Lower leg skin (tissue), 3 donors: ENCODE results near the gene IQCF5.

Experiments
- POLR2A ChIP-seq, 2 donors: fragments of 450-650 bp; IDR thresholded peaks; one replicate each; pipeline ENCODE4 v1.6.1; 2016 to 2017; ENCODE audit warnings: antibody characterized with exemption in 2 of 2, mild to moderate bottlenecking in 1 of 2, moderate library complexity in 1 of 2
- TF ChIP-seq, protein P1 (sequence below), 3 donors: fragments of 450-650 bp; IDR thresholded peaks; one replicate each; pipeline ENCODE4 v1.5.1; 2016; ENCODE audit warnings: antibody characterized with exemption in 3 of 3, mild to moderate bottlenecking in 3 of 3, moderate library complexity in 2 of 3

DNA sequence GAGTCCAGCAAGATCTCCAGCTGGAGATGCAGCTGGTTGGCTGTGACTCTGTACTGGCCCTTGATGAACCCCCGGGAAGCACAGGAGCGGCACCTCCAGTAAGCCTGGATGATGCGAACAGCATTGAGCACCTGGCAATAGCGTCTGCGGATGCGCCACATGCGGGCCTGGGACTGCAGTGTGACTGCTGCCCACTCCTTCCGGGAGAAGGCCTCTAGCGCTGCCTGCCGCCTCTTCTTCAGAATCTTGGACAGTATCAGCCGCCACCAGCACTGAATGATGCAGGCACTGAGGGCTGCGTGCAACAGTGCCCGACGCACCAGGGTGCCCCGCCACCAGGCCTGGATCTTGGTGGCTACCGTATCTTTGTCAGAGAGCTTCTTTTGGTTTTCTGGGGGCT lies 19.5 kb upstream of the IQCF5 start:
- TF ChIP-seq POLR2A (IDR thresholded peaks at IDR 0.05), result no peak
- TF ChIP-seq, protein P1, sequence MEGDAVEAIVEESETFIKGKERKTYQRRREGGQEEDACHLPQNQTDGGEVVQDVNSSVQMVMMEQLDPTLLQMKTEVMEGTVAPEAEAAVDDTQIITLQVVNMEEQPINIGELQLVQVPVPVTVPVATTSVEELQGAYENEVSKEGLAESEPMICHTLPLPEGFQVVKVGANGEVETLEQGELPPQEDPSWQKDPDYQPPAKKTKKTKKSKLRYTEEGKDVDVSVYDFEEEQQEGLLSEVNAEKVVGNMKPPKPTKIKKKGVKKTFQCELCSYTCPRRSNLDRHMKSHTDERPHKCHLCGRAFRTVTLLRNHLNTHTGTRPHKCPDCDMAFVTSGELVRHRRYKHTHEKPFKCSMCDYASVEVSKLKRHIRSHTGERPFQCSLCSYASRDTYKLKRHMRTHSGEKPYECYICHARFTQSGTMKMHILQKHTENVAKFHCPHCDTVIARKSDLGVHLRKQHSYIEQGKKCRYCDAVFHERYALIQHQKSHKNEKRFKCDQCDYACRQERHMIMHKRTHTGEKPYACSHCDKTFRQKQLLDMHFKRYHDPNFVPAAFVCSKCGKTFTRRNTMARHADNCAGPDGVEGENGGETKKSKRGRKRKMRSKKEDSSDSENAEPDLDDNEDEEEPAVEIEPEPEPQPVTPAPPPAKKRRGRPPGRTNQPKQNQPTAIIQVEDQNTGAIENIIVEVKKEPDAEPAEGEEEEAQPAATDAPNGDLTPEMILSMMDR (IDR thresholded peaks at IDR 0.05), result no peak
